K562 (cell line): ENCODE data around the gene SLC7A6. TPM values are rescaled to one million over a fixed set of nuclear protein-coding genes. Genes with fewer than 3 reads are reported as not detected.
A peak's percentile ranks its signal among the peaks of the same experiment; 100 is the strongest.

ENCODE experiments used
- ATAC-seq: fragments of 200-7000 bp; cut with Tn5 transposase; 3 replicates; pipeline ENCODE4 v1.9.1; 2020; ENCODE audit warnings: moderate library complexity
- BruUV-seq: library from RNA; stranded (reverse); fragments of 400-500 nt; replicated peaks from 2 replicates; lab custom pipeline; 2021; lab: Mats Ljungman, UMichigan
- CTCF ChIA-PET: fragments of 300-600 bp; formaldehyde crosslinking; extraction: SDS; loops from one replicate; lab custom pipeline; 2021; ENCODE audit warnings: low intra/inter-chr PET ratio; lab: Yijun Ruan, JAX
- POLR2A ChIA-PET: fragments of 300-600, 350-650 bp; sonication (Branson Sonifier 250); formaldehyde crosslinking; extraction: SDS; loops from one replicate; lab custom pipeline; 2021; ENCODE audit warnings: antibody characterized with exemption, inconsistent platforms; lab: Yijun Ruan, JAX
- DNase-seq, 4 experiments: peaks; one replicate each; pipeline versions ENCODE4 v3.0.0 to v3.0.0-alpha.2; 2011 to 2018; ENCODE audit warnings: low spot score in 3 of 4, mixed read lengths in 3 of 4; ENCODE audit errors: extremely low read depth in 1 of 4
- FAIRE-seq: peaks from 2 replicates; lab custom pipeline; 2011; peaks lifted over from hg19 to GRCh38; lab: Jason Lieb, UNC
- H2AFZ ChIP-seq: 2 replicates; pipeline ENCODE4 v1.6.0; 2011; ENCODE audit warnings: low read depth, low read length, control low read depth, inconsistent platforms
- H3K27ac ChIP-seq: fragments of 200-600 bp; 3 replicates; pipeline ENCODE4 v1.8.0; 2011; ENCODE audit warnings: low read depth, mild to moderate bottlenecking, control low read depth, inconsistent platforms, low read length, moderate library complexity, mixed read lengths; ENCODE audit errors: extremely low read depth
- H3K27me3 ChIP-seq, 2 experiments: fragments of 300-600 bp in 1 of 2; 2 replicates in 1 of 2; 3 replicates in 1 of 2; pipeline versions ENCODE4 v1.6.0 to v1.8.0; 2011; ENCODE audit warnings: inconsistent platforms in 2 of 2, low read length in 2 of 2, mild to moderate bottlenecking in 1 of 2, mixed read lengths in 1 of 2, moderate library complexity in 1 of 2; ENCODE audit not compliant: control insufficient read depth in 2 of 2, insufficient read depth in 2 of 2
- H3K36me3 ChIP-seq: fragments of 300-600 bp; 3 replicates; pipeline ENCODE4 v1.8.0; 2011; ENCODE audit warnings: mild to moderate bottlenecking, low read length, inconsistent platforms; ENCODE audit not compliant: control insufficient read depth, insufficient read depth
- H3K4me1 ChIP-seq, 2 experiments: fragments of 200-600 bp in 1 of 2; replicated peaks in 1 of 2; 2 replicates in 1 of 2; 3 replicates in 1 of 2; pipeline versions ENCODE4 v1.5.1 to v1.8.0; 2011; ENCODE audit warnings: inconsistent platforms in 2 of 2, low read length in 2 of 2, mild to moderate bottlenecking in 1 of 2, mixed read lengths in 1 of 2, moderate library complexity in 1 of 2; ENCODE audit not compliant: control insufficient read depth in 2 of 2, insufficient read depth in 2 of 2
- H3K4me2 ChIP-seq: 2 replicates; pipeline ENCODE4 v1.6.1; 2011; ENCODE audit warnings: low read length, control low read depth, inconsistent platforms, mixed read lengths; ENCODE audit not compliant: insufficient read depth
- H3K4me3 ChIP-seq: fragments of 200-600 bp; sonication (generic), shearing (Covaris generic); 2 replicates; pipeline ENCODE4 v1.5.1; 2016; ENCODE audit warnings: control low read depth, inconsistent platforms
- H3K79me2 ChIP-seq: fragments of 200-600 bp; 3 replicates; pipeline ENCODE4 v1.8.0; 2011; ENCODE audit warnings: low read length, inconsistent platforms; ENCODE audit not compliant: control insufficient read depth, insufficient read depth
- H3K9ac ChIP-seq, 2 experiments: 2 replicates each; pipeline versions ENCODE4 v1.6.0 to v1.6.1; 2011; ENCODE audit warnings: low read depth in 2 of 2, low read length in 2 of 2, control low read depth in 1 of 2, inconsistent platforms in 1 of 2, mild to moderate bottlenecking in 1 of 2, mixed read lengths in 1 of 2; ENCODE audit not compliant: insufficient read depth in 1 of 2
- H3K9me1 ChIP-seq: one replicate; pipeline ENCODE4 v1.6.0; 2011; ENCODE audit warnings: inconsistent platforms, mild to moderate bottlenecking, low read length, moderate library complexity; ENCODE audit not compliant: control insufficient read depth, insufficient read depth
- H3K9me3 ChIP-seq: replicated peaks from 2 replicates; pipeline ENCODE4 v1.5.1; 2011; ENCODE audit warnings: low read depth, low read length, inconsistent platforms; ENCODE audit not compliant: control insufficient read depth, insufficient read depth
- H4K20me1 ChIP-seq: replicated peaks from 2 replicates; pipeline ENCODE4 v1.6.1; 2011; ENCODE audit warnings: low read length, inconsistent platforms, mixed read lengths; ENCODE audit not compliant: control insufficient read depth, insufficient read depth
- ETS1 ChIP-seq: conservative IDR thresholded peaks from 2 replicates; pipeline ENCODE4 v1.6.1; 2011; ENCODE audit warnings: low read depth, mild to moderate bottlenecking, low read length; ENCODE audit not compliant: control insufficient read depth
- L3MBTL2 ChIP-seq: fragments of 450-650 bp; IDR thresholded peaks from 2 replicates; pipeline ENCODE4 v1.6.1; 2016; ENCODE audit warnings: mild to moderate bottlenecking, moderate library complexity
- MYBL2 ChIP-seq, 2 experiments: fragments of 450-650 bp in 1 of 2; sonication (generic) in 1 of 2; formaldehyde crosslinking in 1 of 2; IDR thresholded peaks; 2 replicates each; pipeline versions ENCODE4 v1.6.1 to v1.8.1; 2017 to 2022; ENCODE audit warnings: borderline replicate concordance in 1 of 2, inconsistent platforms in 1 of 2, low read depth in 1 of 2, mild to moderate bottlenecking in 1 of 2, missing genetic modification reagents in 1 of 2, moderate library complexity in 1 of 2
- RFX5 ChIP-seq: IDR thresholded peaks from 2 replicates; pipeline ENCODE4 v1.6.1; 2011; ENCODE audit warnings: low read depth, mild to moderate bottlenecking, improper control_type of control experiment, low read length
- ZBTB34 ChIP-seq: fragments of 250-450 bp; sonication (Bioruptor Pico); IDR thresholded peaks from 2 replicates; pipeline ENCODE4 v1.8.0; 2021; ENCODE audit warnings: mild to moderate bottlenecking, moderate library complexity
- ZNF449 ChIP-seq: fragments of 250-450 bp; sonication (Bioruptor Pico); IDR thresholded peaks from 2 replicates; pipeline ENCODE4 v1.8.0; 2022; ENCODE audit warnings: moderate library complexity, mild to moderate bottlenecking, inconsistent platforms
- WGBS: fragments of 100-300 bp; shearing (Covaris generic); methylation state at CpG from one replicate; pipeline ENCODE4 v1.1.6; 2016; ENCODE audit warnings: low coverage, mixed read lengths; ENCODE audit not compliant: insufficient coverage; ENCODE audit errors: missing lambda C conversion rate; 5-methylcytosine and 5-hydroxymethylcytosine counted together
- in situ Hi-C: fragments of 300-500 bp; cut with MboI; formaldehyde crosslinking; loops from 4 replicates; pipeline ENCODE4 v1.15.0; 2018; ENCODE audit warnings: inconsistent platforms, mixed read lengths
- intact Hi-C: fragments of 100-400 bp; cut with micrococcal nuclease; formaldehyde crosslinking; loops from 2 replicates; pipeline ENCODE4 v1.14.2; 2022
- polyA plus RNA-seq, 8 experiments: library from polyadenylated mRNA; depleted of rRNA in 4 of 8; stranded (reverse) in 5 of 8; unstranded in 3 of 8; fragments of >200 nt; fragmentation: Nextera tagmentation in 2 of 8; fragmentation: Illumina TruSeq in 1 of 8; extraction: Ambion mirVana in 2 of 8; extraction: Trizol in 1 of 8; gene quantifications; 2 replicates each; pipeline versions ENCODE4 v1.2.1 to v1.2.3, GENCODE V29; 2011 to 2014; ENCODE audit warnings: inconsistent platforms in 1 of 8, missing spikeins in 1 of 8
- total RNA-seq, 7 experiments: library from RNA; depleted of rRNA in 6 of 7; stranded (reverse); fragments of >200 nt in 6 of 7; fragmentation: Illumina TruSeq in 2 of 7; extraction: Trizol in 2 of 7; gene quantifications; 2 replicates each; pipeline versions ENCODE4 v1.2.1 to v1.2.3, GENCODE V29; 2011 to 2021; ENCODE audit warnings: low replicate concordance in 1 of 7

SLC7A6 gene
- total and polyA plus RNA-seq, 9 of the 15 experiments (the other 6 are each of a cell fraction or from before 2014, with no cell fraction given), result 12.6 to 60.1 (median 29.8) TPM

GRCh38 chr16:68272507-68273209 is 8.3 kb downstream of the SLC7A6 start:
- WGBS, result 69% methylated on average over 4 of the region's 4 CpGs
- Histone ChIP-seq H3K4me2 (no peak overlapping the region), H3K4me3 (no peak overlapping the region), H3K4me1 (peaks cover 2 to 12% of the 10 kb centered on the region in 2 experiments; a peak in 3 of 5 replicates), H4K20me1 (peaks cover 31% of the 10 kb centered on the region), H3K9me1 (no peaks in the 10 kb centered on the region), H3K27ac (no peak overlapping the region), H3K9me3 (no peaks in the 10 kb centered on the region), H3K36me3 (peaks cover 73% of the 10 kb centered on the region), H3K27me3 (no peaks in the 10 kb centered on the region), H3K79me2 (peaks cover 61% of the 10 kb centered on the region), H3K9ac (no peak overlapping the region; a peak in 1 of 4 replicates), H2AFZ (no peak overlapping the region)
- in situ Hi-C loops (no loop called here), intact Hi-C loops (no loop called here)
- peak; percentile 29 for FAIRE-seq
- TF ChIP-seq L3MBTL2 (no peak), ZNF449 (CRISPR knock-in tag) (no peak), RFX5 (no peak), ETS1 (no peak), ZBTB34 (CRISPR knock-in tag) (no peak), MYBL2 (IDR thresholded peaks at IDR 0.05; ENCODE audit: low read depth) (no peak), MYBL2 (CRISPR knock-in tag; IDR thresholded peaks at IDR 0.05; ENCODE audit: borderline replicate concordance) (no peak)
- CTCF ChIA-PET, result no interaction called here
- no peak for ATAC-seq
- no peak for DNase-seq
- POLR2A ChIA-PET, result interaction anchor here (0.6 to 1.5 kb wide), 7 partner anchors 9 to 206 kb away, joined by 3 to 8 read pairs (median 3); partner anchors contain the start of genes PRMT7, SLC7A6 and SLC7A6OS
- no TSS peak for BruUV-seq
